Uterus (tissue), 4 donors: ENCODE measurements around the gene LYRM4. TPM values are rescaled to one million over a fixed set of nuclear protein-coding genes. Genes with fewer than 3 reads are reported as not detected.

Experiments used
- DNase-seq, 2 donors: peaks; one replicate each; pipeline ENCODE4 v3.0.0-alpha.2; 2019 to 2020
- H3K27ac ChIP-seq, 2 donors: fragments of 200-600 bp; sonication (generic); 1 replicate in 1 of 2; 2 replicates in 1 of 2; pipeline ENCODE4 v1.5.1; 2016 to 2018
- H3K27me3 ChIP-seq, 2 donors: fragments of 200-600 bp; sonication (generic); one replicate each; pipeline ENCODE4 v1.5.1; 2018 to 2019; ENCODE audit warnings: control low read depth in 1 of 2
- H3K36me3 ChIP-seq, 2 donors: fragments of 200-600 bp; sonication (generic); one replicate each; pipeline ENCODE4 v1.5.1; 2019; ENCODE audit warnings: control low read depth in 1 of 2
- H3K4me1 ChIP-seq, 2 donors: fragments of 200-600 bp; sonication (generic); one replicate each; pipeline ENCODE4 v1.5.1; 2018 to 2019; ENCODE audit warnings: control low read depth in 1 of 2
- H3K4me3 ChIP-seq, 2 donors: fragments of 200-600 bp; sonication (generic); 1 replicate in 1 of 2; 2 replicates in 1 of 2; pipeline ENCODE4 v1.5.1; 2018 to 2019; ENCODE audit warnings: mild to moderate bottlenecking in 1 of 2
- H3K9me3 ChIP-seq, 2 donors: fragments of 200-600 bp; sonication (generic); one replicate each; pipeline ENCODE4 v1.5.1; 2019; ENCODE audit warnings: control low read depth in 1 of 2
- POLR2A ChIP-seq, 2 donors: fragments of 450-650 bp; IDR thresholded peaks; one replicate each; pipeline ENCODE4 v1.6.1; 2016; ENCODE audit warnings: antibody characterized with exemption in 2 of 2, mild to moderate bottlenecking in 1 of 2, moderate library complexity in 1 of 2
- intact Hi-C: fragments of 100-400 bp; cut with DNase I; formaldehyde crosslinking; loops from one replicate; pipeline ENCODE4 v1.15.1; 2023; ENCODE audit warnings: low total_unique reads
- total RNA-seq, 4 donors: library from RNA; depleted of rRNA in 3 of 4; stranded (reverse); fragments of >200 nt in 3 of 4; gene quantifications; one replicate each; pipeline versions ENCODE4 v1.1.0 to v1.2.4, GENCODE V29; 2014 to 2023
- TF ChIP-seq, protein P1 (sequence below), 4 experiments: fragments of 200-600 bp in 2 of 4; fragments of 450-650 bp in 2 of 4; sonication (generic) in 2 of 4; IDR thresholded peaks; one replicate each; pipeline ENCODE4 v1.5.1; 2016 to 2019; ENCODE audit warnings: antibody characterized with exemption in 4 of 4, mild to moderate bottlenecking in 2 of 4, moderate library complexity in 1 of 4
- donor health status: DM: yes; HTN: yes; CAD: no.

LYRM4 gene
- total RNA-seq, 4 donors from 2014 or later = 3.1 to 33.0 (median 15.7) TPM

DNA sequence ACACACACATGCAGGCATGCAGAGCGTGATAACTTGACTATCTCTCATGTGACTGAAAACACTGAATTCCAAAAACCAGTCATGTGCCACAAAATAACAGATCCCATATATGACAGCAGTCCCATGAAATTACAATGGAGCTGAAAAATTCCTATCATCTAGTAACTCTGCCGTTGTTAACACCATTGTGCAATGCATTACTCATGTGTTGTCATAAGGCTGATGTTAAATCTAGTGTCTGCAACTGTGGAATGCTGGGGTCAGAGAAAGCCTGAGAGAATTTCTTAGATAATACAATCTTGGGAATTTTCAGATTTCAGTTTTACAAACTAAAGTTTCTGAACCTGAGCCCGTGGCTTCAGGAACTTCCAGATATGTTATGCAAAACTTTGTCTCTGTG is 70.2 kb downstream of the LYRM4 start:
- H3K27ac ChIP-seq = no peak overlapping the region
- TF ChIP-seq POLR2A (IDR thresholded peaks at IDR 0.05) = no peak
- TF ChIP-seq, protein P1, sequence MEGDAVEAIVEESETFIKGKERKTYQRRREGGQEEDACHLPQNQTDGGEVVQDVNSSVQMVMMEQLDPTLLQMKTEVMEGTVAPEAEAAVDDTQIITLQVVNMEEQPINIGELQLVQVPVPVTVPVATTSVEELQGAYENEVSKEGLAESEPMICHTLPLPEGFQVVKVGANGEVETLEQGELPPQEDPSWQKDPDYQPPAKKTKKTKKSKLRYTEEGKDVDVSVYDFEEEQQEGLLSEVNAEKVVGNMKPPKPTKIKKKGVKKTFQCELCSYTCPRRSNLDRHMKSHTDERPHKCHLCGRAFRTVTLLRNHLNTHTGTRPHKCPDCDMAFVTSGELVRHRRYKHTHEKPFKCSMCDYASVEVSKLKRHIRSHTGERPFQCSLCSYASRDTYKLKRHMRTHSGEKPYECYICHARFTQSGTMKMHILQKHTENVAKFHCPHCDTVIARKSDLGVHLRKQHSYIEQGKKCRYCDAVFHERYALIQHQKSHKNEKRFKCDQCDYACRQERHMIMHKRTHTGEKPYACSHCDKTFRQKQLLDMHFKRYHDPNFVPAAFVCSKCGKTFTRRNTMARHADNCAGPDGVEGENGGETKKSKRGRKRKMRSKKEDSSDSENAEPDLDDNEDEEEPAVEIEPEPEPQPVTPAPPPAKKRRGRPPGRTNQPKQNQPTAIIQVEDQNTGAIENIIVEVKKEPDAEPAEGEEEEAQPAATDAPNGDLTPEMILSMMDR (IDR thresholded peaks at IDR 0.05) = no peak
- no peaks in the 10 kb centered on the region for H3K36me3 ChIP-seq
- no peaks in the 10 kb centered on the region for H3K4me1 ChIP-seq
- DNase-seq = no peak
- H3K4me3 ChIP-seq = no peak overlapping the region
- no peaks in the 10 kb centered on the region for H3K27me3 ChIP-seq
- H3K9me3 ChIP-seq = no peaks in the 10 kb centered on the region
- intact Hi-C loops = no loop called here

DNA sequence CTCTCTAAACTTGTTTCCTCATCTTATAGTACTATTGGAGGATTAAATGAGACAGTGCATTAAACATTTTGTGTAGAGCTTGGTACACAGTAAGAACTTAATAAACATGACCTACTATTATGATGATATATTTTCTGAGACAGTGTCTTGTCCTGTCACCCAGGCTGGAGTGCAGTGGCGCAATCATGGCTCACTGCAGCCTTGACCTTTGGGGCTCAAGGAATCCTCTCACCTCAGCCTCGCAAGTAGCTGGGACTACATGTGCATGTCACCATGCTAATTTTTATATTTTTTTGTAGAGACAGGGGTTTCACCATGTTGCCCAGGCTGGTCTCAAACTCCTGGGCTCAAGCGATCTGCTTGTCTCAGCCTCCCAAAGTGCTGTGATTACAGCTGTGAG is 72.1 kb downstream of the LYRM4 start:
- Histone ChIP-seq H3K9me3 (no peaks in the 10 kb centered on the region), H3K27me3 (no peaks in the 10 kb centered on the region), H3K4me3 (no peak overlapping the region), H3K36me3 (no peaks in the 10 kb centered on the region), H3K27ac (no peak overlapping the region), H3K4me1 (no peaks in the 10 kb centered on the region)
- intact Hi-C loops = no loop called here
- no peak for DNase-seq
- TF ChIP-seq, protein P1 (IDR thresholded peaks at IDR 0.05) = no peak
- no peak for TF ChIP-seq POLR2A (IDR thresholded peaks at IDR 0.05)

DNA sequence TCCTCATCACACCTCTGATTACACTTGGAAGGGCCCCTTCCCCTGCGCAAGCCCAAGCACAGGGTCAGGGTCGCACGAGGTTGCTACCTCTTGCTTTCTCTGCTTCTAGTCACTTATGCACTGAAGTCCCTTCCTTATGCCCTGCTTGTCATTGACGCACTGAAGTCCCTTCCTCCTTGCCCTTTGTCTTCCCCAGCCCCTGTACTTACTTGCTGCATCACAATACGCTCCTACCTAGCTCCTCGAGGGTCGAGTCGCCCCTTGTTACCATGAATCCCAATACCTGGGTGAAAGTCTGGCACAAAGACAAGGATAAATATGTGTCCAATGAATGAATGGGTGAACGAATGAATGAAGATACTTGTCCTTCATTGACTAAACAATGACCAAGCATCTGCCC is 75.9 kb downstream of the LYRM4 start:
- H3K27ac ChIP-seq = no peak overlapping the region
- intact Hi-C loops = no loop called here

DNA sequence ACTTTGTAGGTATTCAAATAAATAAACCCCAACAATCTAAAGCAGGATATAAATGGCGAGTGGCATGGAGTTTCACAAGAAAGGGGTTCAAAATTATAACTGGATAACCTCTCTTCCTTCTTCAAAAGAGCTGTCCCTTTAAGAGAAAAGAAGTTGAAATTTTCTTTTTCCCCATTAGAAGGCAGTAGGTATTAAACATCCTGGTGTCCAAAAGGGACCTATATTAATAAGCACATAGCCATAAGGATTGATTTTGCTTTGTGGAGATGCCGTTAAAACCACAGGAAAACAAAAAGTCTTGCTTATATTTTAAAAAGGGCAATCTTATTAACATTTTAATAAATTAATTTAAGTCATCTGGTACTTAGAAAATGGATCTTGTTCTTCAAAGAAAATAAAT is 76.5 kb downstream of the LYRM4 start:
- intact Hi-C loops = no loop called here
- Histone ChIP-seq H3K4me1 (no peaks in the 10 kb centered on the region), H3K27ac (no peak overlapping the region), H3K9me3 (no peaks in the 10 kb centered on the region), H3K27me3 (no peaks in the 10 kb centered on the region), H3K36me3 (no peaks in the 10 kb centered on the region), H3K4me3 (no peak overlapping the region)
- no peak for DNase-seq
- TF ChIP-seq, protein P1 (IDR thresholded peaks at IDR 0.05) = no peak
- TF ChIP-seq POLR2A (IDR thresholded peaks at IDR 0.05) = no peak

More for the DNA sequence above, 75.9 kb downstream of the LYRM4 start:
- Histone ChIP-seq H3K4me1 (no peaks in the 10 kb centered on the region), H3K36me3 (no peaks in the 10 kb centered on the region), H3K4me3 (no peak overlapping the region), H3K9me3 (no peaks in the 10 kb centered on the region), H3K27me3 (no peaks in the 10 kb centered on the region)
- no peak for TF ChIP-seq POLR2A (IDR thresholded peaks at IDR 0.05)
- TF ChIP-seq, protein P1 (IDR thresholded peaks at IDR 0.05) = no peak
- DNase-seq = no peak

DNA sequence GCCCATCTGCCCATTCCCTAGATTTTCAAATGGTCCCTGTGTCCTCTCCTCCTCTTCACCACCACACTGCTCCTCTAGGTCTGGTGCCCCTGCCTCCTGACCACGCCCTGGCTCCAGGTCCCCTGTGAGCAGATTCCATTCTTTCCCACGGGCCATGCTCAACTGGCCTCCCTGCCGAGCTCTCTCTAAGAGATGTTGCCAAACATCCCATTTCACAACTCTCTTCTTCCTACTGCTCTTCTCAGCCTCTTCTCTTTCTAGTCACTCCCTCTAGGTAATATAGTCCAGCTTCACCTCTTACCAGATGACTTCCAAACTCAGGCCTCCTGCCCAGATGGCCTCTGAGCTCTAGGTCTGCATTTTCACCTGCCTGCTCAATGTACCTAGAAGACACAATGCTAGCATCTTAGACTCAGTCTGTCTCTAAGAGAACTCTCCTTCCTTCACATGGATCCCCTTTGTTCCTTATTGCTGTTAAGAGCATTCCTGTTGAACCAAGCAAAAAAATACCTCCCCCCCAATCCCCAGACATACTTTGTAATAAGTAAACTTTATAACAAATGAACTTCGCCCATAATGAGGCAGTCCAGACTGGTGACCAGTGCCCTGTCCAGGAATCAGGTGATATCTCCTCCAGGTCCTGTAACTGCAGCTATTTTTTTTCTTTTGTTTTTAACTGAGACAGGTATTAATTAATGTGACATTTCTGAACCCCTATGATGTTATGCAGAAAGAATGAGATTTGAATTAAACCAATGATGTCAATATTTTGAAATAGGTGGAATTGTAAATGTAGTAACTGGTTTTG is 79.0 kb downstream of the LYRM4 start:
- H3K27ac ChIP-seq = no peak overlapping the region
- no peak overlapping the region for H3K4me3 ChIP-seq
- TF ChIP-seq POLR2A (IDR thresholded peaks at IDR 0.05) = no peak
- TF ChIP-seq, protein P1 (IDR thresholded peaks at IDR 0.05) = no peak
- intact Hi-C loops = no loop called here
- no peaks in the 10 kb centered on the region for H3K4me1 ChIP-seq
- H3K36me3 ChIP-seq = no peaks in the 10 kb centered on the region
- no peaks in the 10 kb centered on the region for H3K9me3 ChIP-seq
- no peaks in the 10 kb centered on the region for H3K27me3 ChIP-seq
- DNase-seq = no peak
